Smooth muscle cell (in vitro differentiated cells): ENCODE results near the gene TEAD3. TPM values are rescaled to one million over a fixed set of nuclear protein-coding genes. Genes with fewer than 3 reads are reported as not detected.

Source experiments
- DNase-seq: peaks from one replicate; lab custom pipeline; 2025; ENCODE audit not compliant: unreplicated experiment; lab: John Stamatoyannopoulos, UW
- H2AFZ ChIP-seq: fragments of 200-600 bp; sonication (generic); 2 replicates; pipeline ENCODE4 v1.6.0; 2016; ENCODE audit warnings: antibody characterized with exemption, low read depth, mild to moderate bottlenecking
- H3F3A ChIP-seq: fragments of 200-600 bp; sonication (generic); 2 replicates; pipeline ENCODE4 v1.6.0; 2017; ENCODE audit warnings: antibody characterized with exemption, low read depth
- H3K27ac ChIP-seq: fragments of 200-600 bp; sonication (generic); 2 replicates; pipeline ENCODE4 v1.5.1; 2016; ENCODE audit warnings: low read depth, mild to moderate bottlenecking
- H3K27me3 ChIP-seq: fragments of 200-600 bp; sonication (generic); 2 replicates; pipeline ENCODE4 v1.6.1; 2016; ENCODE audit warnings: low read depth, mild to moderate bottlenecking
- H3K36me3 ChIP-seq: fragments of 200-600 bp; sonication (generic); 2 replicates; pipeline ENCODE4 v1.5.1; 2016; ENCODE audit warnings: low read depth
- H3K4me1 ChIP-seq: fragments of 200-600 bp; sonication (generic); 2 replicates; pipeline ENCODE4 v1.5.1; 2016; ENCODE audit warnings: low read depth
- H3K4me2 ChIP-seq: fragments of 200-600 bp; sonication (generic); 2 replicates; pipeline ENCODE4 v1.6.0; 2016; ENCODE audit warnings: mild to moderate bottlenecking
- H3K4me3 ChIP-seq: fragments of 200-600 bp; sonication (generic); 2 replicates; pipeline ENCODE4 v1.5.1; 2016; ENCODE audit warnings: mild to moderate bottlenecking
- H3K79me2 ChIP-seq: fragments of 200-600 bp; sonication (generic); 2 replicates; pipeline ENCODE4 v1.6.0; 2016; ENCODE audit warnings: low read depth, mild to moderate bottlenecking
- H3K9ac ChIP-seq: fragments of 200-600 bp; sonication (generic); 2 replicates; pipeline ENCODE4 v1.6.0; 2016; ENCODE audit warnings: low read depth
- H3K9me3 ChIP-seq: fragments of 200-600 bp; sonication (generic); replicated peaks from 2 replicates; pipeline ENCODE4 v1.5.1; 2016; ENCODE audit warnings: low read depth
- H4K20me1 ChIP-seq: fragments of 200-600 bp; sonication (generic); 2 replicates; pipeline ENCODE4 v1.6.0; 2016; ENCODE audit warnings: low read depth
- CTCF ChIP-seq: fragments of 200-600 bp; sonication (generic); IDR thresholded peaks from 2 replicates; pipeline ENCODE4 v1.5.1; 2017; ENCODE audit warnings: borderline replicate concordance, mild to moderate bottlenecking, antibody characterized with exemption; ENCODE audit not compliant: insufficient read depth, poor library complexity, severe bottlenecking
- WGBS: methylation state at CpG from one replicate; pipeline ENCODE4 v1.1.7; 2016; ENCODE audit warnings: low lambda C conversion rate; 5-methylcytosine and 5-hydroxymethylcytosine counted together
- polyA plus RNA-seq: library from polyadenylated mRNA; unstranded; fragments of >200 nt; fragmentation: Nextera tagmentation; extraction: Ambion mirVana; gene quantifications from 2 replicates; pipeline ENCODE4 v1.2.1, GENCODE V29; 2016
- total RNA-seq: library from RNA; depleted of rRNA; stranded (reverse); fragments of >200 nt; gene quantifications from 2 replicates; pipeline ENCODE4 v1.2.3, GENCODE V29; 2014

TEAD3 gene
- total and polyA plus RNA-seq, 2 experiments from 2014 or later: 29.1 to 40.6 TPM

- WGBS: 95% methylated on average over 1 of the region's 1 CpG
Observed at GRCh38 chr6:35465646-35466045, 31.2 kb downstream of the TEAD3 start.

GRCh38 chr6:35463292-35463691 lies 33.6 kb downstream of the TEAD3 start:
- H4K20me1 ChIP-seq: no peaks in the 10 kb centered on the region
- H3K27me3 ChIP-seq: no peaks in the 10 kb centered on the region
- no peak overlapping the region for H3K9ac ChIP-seq
- H3K79me2 ChIP-seq: peaks cover under 1% of the 10 kb centered on the region
- H3K27ac ChIP-seq: no peak overlapping the region
- H3K36me3 ChIP-seq: no peaks in the 10 kb centered on the region
- DNase-seq: no peak
- no peaks in the 10 kb centered on the region for H3F3A ChIP-seq
- no peak overlapping the region for H2AFZ ChIP-seq
- no peak overlapping the region for H3K4me3 ChIP-seq
- WGBS: over 99% methylated on average over 4 of the region's 4 CpGs
- H3K9me3 ChIP-seq: no peaks in the 10 kb centered on the region
- no peak overlapping the region for H3K4me2 ChIP-seq
- H3K4me1 ChIP-seq: peaks cover 4% of the 10 kb centered on the region
- TF ChIP-seq CTCF: no peak

More at GRCh38 chr6:35465646-35466045, 31.2 kb downstream of the TEAD3 start:
- H3K4me3 ChIP-seq: no peak overlapping the region
- H4K20me1 ChIP-seq: peaks cover 23% of the 10 kb centered on the region
- peaks cover 23% of the 10 kb centered on the region for H3K79me2 ChIP-seq
- peaks cover 15% of the 10 kb centered on the region for H3F3A ChIP-seq
- TF ChIP-seq CTCF: no peak
- H3K27me3 ChIP-seq: no peaks in the 10 kb centered on the region
- no peak overlapping the region for H3K4me2 ChIP-seq
- no peaks in the 10 kb centered on the region for H3K36me3 ChIP-seq
- H3K27ac ChIP-seq: no peak overlapping the region
- H3K9ac ChIP-seq: no peak overlapping the region
- H3K9me3 ChIP-seq: no peaks in the 10 kb centered on the region
- DNase-seq: no peak
- no peak overlapping the region for H2AFZ ChIP-seq
- peaks cover 15% of the 10 kb centered on the region for H3K4me1 ChIP-seq

- Histone ChIP-seq H3K79me2 (no peaks in the 10 kb centered on the region), H3K27ac (no peak overlapping the region), H3K4me1 (no peaks in the 10 kb centered on the region), H3K27me3 (no peaks in the 10 kb centered on the region), H4K20me1 (no peaks in the 10 kb centered on the region), H3K9ac (no peak overlapping the region), H3K4me3 (no peak overlapping the region), H2AFZ (no peak overlapping the region), H3K36me3 (no peaks in the 10 kb centered on the region), H3K9me3 (no peaks in the 10 kb centered on the region), H3K4me2 (no peak overlapping the region), H3F3A (no peaks in the 10 kb centered on the region)
- DNase-seq: no peak
- 85% methylated on average over 3 of the region's 3 CpGs for WGBS
- TF ChIP-seq CTCF: no peak
Observed at GRCh38 chr6:35461270-35461669, 35.6 kb downstream of the TEAD3 start.

GRCh38 chr6:35457907-35458306 lies 39.0 kb downstream of the TEAD3 start:
- no peak overlapping the region for H3K27ac ChIP-seq
- H3K4me2 ChIP-seq: no peak overlapping the region
- WGBS: 86% methylated on average over 4 of the region's 4 CpGs
- no peaks in the 10 kb centered on the region for H4K20me1 ChIP-seq
- H3K9me3 ChIP-seq: no peaks in the 10 kb centered on the region
- no peak overlapping the region for H3K4me3 ChIP-seq
- H3K36me3 ChIP-seq: no peaks in the 10 kb centered on the region
- H3K9ac ChIP-seq: no peak overlapping the region
- no peak for DNase-seq
- no peaks in the 10 kb centered on the region for H3K27me3 ChIP-seq
- H3K79me2 ChIP-seq: no peaks in the 10 kb centered on the region
- no peak for TF ChIP-seq CTCF
- H3F3A ChIP-seq: no peaks in the 10 kb centered on the region
- H2AFZ ChIP-seq: no peak overlapping the region
- H3K4me1 ChIP-seq: peaks cover 21% of the 10 kb centered on the region
